Lower leg skin (tissue), 3 donors: ENCODE results near the gene LMNA.

Experiments used
- POLR2A ChIP-seq, 2 donors: fragments of 450-650 bp; IDR thresholded peaks; one replicate each; pipeline ENCODE4 v1.6.1; 2016 to 2017; ENCODE audit warnings: antibody characterized with exemption in 2 of 2, mild to moderate bottlenecking in 1 of 2, moderate library complexity in 1 of 2
- TF ChIP-seq, protein P1 (sequence below), 3 donors: fragments of 450-650 bp; IDR thresholded peaks; one replicate each; pipeline ENCODE4 v1.5.1; 2016; ENCODE audit warnings: antibody characterized with exemption in 3 of 3, mild to moderate bottlenecking in 3 of 3, moderate library complexity in 2 of 3

DNA sequence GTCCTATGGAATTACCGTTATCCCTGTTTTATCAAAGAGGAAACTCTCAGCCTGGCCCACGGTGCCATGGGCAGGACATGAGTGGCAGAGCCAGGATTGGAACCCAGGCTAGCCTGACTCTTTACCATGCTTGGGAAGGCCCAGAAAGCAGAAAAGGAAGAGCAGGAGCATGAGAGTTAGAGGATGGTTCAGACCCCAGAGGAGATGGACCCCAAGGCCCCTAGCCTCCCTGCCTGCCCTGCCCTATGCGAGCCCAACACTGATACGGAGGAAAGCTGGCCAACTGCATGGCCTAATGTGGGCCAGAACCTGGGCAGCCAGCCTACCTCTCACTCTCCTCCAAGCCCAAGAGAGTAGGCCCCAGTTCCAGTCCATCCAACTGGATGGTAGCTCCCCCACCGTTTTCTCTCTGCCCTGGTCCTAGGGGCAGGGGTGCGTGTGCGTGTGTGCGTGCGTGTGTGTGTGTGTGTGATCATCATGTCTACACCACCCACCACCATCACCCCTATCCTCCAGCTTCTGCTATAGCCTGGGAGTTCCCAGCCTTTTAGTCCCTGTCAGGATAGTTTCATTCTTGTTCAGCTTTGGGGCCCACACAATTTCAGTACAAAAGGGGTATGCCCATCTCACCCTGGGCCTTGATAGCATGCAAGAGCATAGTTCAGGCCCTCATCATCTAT, 16.9 kb upstream of the LMNA start:
- TF ChIP-seq, protein P1, sequence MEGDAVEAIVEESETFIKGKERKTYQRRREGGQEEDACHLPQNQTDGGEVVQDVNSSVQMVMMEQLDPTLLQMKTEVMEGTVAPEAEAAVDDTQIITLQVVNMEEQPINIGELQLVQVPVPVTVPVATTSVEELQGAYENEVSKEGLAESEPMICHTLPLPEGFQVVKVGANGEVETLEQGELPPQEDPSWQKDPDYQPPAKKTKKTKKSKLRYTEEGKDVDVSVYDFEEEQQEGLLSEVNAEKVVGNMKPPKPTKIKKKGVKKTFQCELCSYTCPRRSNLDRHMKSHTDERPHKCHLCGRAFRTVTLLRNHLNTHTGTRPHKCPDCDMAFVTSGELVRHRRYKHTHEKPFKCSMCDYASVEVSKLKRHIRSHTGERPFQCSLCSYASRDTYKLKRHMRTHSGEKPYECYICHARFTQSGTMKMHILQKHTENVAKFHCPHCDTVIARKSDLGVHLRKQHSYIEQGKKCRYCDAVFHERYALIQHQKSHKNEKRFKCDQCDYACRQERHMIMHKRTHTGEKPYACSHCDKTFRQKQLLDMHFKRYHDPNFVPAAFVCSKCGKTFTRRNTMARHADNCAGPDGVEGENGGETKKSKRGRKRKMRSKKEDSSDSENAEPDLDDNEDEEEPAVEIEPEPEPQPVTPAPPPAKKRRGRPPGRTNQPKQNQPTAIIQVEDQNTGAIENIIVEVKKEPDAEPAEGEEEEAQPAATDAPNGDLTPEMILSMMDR (IDR thresholded peaks at IDR 0.05): no peak
- TF ChIP-seq POLR2A (IDR thresholded peaks at IDR 0.05): no peak
